HG03196 (cell line): ENCODE results near the gene DENND6A.
"Not testable (repeated sequence)": the region's sequence is repeated elsewhere in the genome, so short reads cannot be mapped to it uniquely, and the experiment has no call there.

Experiments
- ATAC-seq: cut with Tn5 transposase; IDR thresholded peaks from one replicate; pipeline ENCODE4 v1.9.1; 2021; ENCODE audit not compliant: unreplicated experiment

DENND6A gene

DNA sequence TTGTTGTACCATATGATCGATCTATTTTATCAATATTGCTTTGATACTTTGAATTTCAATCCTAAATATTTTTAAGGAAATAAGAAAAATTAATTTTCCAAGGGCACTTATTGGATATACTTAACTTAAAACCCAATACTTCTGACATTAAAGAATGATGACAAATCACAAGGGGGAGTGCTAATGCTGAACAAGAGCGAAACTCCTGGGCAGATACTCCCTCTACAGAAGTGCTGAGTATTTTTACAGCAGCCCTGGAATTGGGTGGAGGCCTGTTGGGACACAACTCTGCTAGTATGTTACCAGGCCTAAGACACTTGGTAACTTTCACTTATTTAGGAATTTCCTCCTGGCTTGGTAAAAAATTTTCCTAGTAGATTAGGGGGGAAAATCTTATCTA is 46.2 kb downstream of the DENND6A start:
- ATAC-seq: no peak

- no peak for ATAC-seq
Observed at GRCh38 chr3:57644740-57645139, 48.1 kb downstream of the DENND6A start.

DNA sequence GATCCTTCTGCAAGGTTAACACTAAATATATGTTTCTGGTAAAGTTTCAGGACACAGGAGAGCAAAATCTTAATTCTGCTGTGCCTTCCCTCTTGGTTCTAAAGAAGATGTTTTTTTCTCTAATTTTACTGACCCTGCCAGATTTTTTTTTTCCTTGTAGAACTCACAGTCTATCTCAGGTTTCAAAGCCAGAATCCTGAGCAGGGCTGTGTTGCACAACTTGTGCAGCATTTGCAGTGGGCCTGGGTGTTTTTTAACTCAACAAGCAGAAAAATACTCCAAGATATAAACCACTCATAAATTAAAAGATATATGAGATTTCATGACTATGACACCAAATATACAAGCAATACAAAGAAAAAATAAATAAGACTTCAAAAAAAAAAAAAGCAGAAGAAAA is 55.5 kb downstream of the DENND6A start:
- ATAC-seq: no peak

- ATAC-seq: not testable (repeated sequence)
Observed at GRCh38 chr3:57634259-57634658, 58.6 kb downstream of the DENND6A start.

DNA sequence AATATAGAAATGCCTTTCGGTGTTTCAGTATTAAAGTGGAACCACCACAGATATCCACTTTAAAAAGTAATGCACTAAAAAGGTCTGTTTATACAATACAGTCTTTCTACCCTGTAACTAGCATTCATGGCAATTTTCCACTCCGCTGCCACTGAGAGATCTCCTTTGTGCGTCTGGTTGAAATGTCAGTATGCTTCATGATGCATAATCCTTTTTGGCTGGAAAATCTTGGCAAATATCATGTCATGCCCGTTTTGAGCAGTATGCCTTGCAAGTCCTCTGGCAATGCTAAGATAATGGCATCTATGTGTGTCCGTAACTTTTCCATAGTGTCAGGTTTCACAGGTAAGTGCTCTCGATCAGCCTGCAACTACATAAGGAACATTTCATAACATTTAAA is 64.9 kb downstream of the DENND6A start:
- no peak for ATAC-seq

- no peak for ATAC-seq
Observed at GRCh38 chr3:57624801-57625200, 68.1 kb downstream of the DENND6A start.

GRCh38 chr3:57622362-57622761 is 70.5 kb downstream of the DENND6A start:
- ATAC-seq: no peak

DNA sequence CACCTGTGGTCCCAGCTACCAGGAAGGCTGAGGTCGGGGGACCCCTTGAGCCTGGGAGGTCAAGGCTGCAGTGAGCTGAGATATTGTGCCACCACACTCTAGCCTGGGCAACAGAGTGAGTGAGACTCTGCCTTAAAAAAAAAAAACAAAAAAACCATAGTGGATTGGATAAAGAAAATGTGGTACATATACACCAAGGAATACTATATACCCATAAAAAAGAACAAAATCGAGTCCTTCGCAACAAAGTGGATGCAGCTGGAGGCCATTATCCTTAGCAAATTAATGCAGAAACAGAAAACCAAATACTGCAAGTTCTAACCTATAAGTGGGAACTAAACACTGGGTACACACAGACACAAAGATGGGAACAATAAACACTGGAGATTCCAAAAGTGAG is 75.1 kb downstream of the DENND6A start:
- no peak for ATAC-seq

DNA sequence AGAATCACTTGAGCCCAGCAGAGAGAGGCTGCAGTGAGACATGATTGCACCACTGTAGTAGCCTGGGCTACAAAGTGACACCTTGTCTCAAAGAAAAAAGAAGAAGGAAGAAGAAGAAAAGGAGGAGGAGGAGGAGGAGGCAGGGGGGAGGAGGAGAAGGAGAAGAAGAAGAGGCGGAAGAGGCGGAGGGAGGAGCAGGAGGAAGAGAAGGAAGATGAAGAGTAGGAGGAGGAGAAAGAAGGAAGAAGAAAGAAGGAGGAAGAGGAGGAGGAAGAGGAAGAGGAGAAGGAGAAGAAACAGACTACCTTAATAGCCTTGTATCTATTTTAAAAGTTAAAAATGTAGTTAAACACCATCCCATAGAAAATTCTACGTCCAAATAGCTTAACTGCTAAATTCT is 76.6 kb downstream of the DENND6A start:
- no peak for ATAC-seq

DNA sequence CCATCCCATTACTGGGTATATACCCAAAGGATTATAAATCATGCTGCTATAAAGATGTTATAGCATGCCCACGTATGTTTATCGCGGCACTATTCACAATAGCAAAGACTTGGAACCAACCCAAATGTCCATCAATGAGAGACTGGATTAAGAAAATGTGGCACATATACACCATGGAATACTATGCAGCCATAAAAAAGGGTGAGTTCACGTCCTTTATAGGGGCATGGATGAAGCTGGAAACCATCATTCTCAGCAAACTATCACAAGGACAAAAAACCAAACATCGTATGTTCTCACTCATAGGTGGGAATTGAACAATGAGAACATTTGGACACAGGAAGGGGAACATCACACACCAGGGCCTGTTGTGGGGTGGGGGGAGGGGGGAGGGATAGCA is 81.0 kb downstream of the DENND6A start:
- not testable (repeated sequence) for ATAC-seq

- ATAC-seq: no peak
Observed at GRCh38 chr3:57605683-57606082, 87.2 kb downstream of the DENND6A start.

DNA sequence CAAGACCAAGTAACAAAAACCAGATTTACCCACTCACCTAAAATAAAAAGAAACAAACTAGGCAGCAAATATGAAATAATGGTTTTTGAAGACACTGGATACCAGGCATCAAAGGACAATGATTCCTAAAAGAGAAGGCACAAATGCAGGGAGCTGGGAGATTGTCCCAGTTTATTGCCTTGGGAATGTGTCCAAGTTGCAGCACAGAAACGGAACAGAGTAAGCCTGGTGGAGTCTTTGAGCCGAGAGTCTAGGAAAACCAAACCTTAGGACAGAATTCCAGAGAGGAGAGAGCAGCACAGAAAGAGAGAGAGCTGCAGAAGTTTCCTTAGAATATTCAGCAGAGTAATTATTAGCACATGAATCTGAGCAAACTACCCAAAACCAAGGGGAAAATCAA is 87.9 kb downstream of the DENND6A start:
- ATAC-seq: no peak

GRCh38 chr3:57600195-57600594 is 92.7 kb downstream of the DENND6A start:
- ATAC-seq: no peak

- ATAC-seq: no peak
Observed at GRCh38 chr3:57598765-57599360, 94.0 kb downstream of the DENND6A start.

GRCh38 chr3:57597127-57597923 is 95.6 kb downstream of the DENND6A start, which contains the start of gene ARF4:
TSS of gene ARF4 (minus strand) at chr3:57597344. CDS start at chr3:57597140, 204 bp downstream.
- ATAC-seq: peak; percentile 88

DNA sequence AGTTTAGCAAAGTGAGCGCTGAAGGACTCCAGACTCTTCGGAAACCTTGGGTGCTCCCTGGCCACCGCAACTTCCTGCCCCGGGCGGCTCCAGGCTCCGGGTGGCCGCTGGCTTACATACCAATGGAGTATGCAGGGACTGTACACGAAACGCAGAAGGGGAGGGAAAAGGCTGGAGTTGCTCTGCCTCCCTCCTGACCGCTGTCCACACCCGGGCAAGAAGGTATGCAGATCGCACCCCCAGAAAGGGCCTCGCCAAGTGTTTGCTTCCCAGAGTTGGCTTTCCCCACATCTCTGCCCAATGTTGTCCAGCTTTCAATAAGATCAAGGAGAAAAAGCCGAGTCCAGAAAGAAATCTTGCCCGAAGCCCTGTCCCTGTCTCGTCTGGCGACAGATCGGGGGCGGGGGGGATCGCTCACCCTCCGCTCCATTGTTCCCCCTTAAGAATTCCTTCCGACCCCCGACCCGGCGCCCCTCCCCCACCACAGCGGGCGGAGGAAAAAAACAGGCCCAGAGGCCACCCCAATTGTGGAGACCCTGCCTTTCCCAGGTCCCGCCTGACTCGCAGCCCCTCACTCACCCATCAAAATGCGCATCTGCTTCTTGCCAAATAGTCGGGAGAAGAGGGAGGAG is 96.3 kb downstream of the DENND6A start:
- no peak for ATAC-seq

DNA sequence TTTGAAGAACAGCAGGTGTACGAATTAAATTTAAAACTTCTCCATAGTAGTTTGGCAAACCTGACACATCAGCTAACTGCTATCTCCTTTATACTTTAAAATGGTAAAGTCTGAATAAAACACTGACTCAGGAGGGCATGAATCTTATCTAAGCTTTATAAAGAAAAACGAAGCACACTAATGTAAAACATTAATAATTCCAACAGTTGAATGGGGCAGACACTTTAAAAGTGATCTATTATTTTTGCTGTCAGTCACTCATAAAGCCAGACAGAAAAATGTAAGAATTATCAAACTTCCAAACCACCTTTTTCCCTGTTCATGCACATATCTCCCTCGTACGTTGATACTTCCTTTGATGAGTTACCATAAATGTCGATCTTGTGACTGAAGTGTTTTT is 98.3 kb downstream of the DENND6A start:
- no peak for ATAC-seq

DNA sequence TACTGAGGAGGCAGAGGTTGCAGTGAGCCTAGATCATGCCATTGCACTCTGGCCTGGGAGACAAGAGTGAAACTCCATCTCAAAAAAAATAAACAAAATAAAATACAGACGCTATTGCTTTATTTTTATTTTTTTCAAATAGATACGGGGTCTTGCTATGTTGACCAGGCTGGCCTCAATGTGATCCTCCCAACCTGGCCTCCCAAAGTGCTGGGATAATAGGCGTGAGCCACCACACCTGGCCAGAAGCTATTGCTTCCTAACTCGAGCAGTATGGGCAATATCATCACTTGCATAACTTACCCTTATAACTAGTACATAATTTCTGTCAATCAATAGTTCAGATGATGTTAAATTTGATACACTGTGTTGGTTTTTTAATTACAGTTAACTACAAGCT is 98.7 kb downstream of the DENND6A start:
- ATAC-seq: no peak

DNA sequence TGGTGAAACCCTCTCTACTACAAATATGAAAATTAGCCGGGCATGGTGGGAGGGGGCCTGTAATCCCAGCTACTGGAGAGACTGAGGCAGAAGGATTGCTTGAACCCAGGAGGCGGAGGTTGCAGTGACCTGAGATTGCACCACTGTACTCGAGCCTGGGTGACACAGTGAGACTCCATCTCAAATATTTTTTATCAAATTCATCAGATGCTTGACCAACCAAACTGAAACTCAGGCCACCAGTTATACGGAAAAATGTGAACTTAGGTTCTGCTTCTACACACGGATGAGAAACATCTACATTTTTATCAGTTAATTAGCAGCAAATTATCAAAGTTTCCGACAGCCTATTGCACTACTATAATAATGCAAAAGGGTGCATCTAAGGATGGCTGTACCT is 100.6 kb downstream of the DENND6A start:
- no peak for ATAC-seq

DNA sequence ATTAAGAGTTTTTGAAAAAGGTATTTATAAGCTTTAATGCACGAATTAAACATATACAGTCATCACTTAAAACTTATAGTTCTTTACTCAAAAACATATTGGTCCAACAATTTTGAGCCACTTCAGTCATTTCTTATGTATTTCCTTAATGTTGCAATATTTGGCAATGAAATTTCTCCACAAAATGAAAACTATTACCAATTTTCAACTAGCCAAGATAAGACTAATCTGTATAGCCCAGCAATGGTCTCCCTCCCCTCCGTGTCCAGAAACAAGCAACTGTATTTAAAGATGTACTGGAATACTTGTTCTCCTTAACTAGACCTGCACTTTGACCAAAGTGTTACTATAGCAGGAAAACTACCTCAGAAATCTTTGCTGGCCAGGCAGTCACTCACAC is 105.0 kb downstream of the DENND6A start:
- no peak for ATAC-seq

GRCh38 chr3:57586778-57587177 is 106.1 kb downstream of the DENND6A start:
- no peak for ATAC-seq

GRCh38 chr3:57583544-57583943 is 109.3 kb downstream of the DENND6A start:
- ATAC-seq: no peak
